HG03571 (cell line): ENCODE measurements around the gene HES6.

Experiments
- ATAC-seq: cut with Tn5 transposase; IDR thresholded peaks from one replicate; pipeline ENCODE4 v1.9.1; 2021; ENCODE audit not compliant: unreplicated experiment

HES6 gene

GRCh38 chr2:238235856-238236255 lies 4.0 kb downstream of the HES6 start:
- no peak for ATAC-seq

- no peak for ATAC-seq
Measured at GRCh38 chr2:238235331-238235732, 4.5 kb downstream of the HES6 start.

- no peak for ATAC-seq
Measured at GRCh38 chr2:238233625-238234024, 6.2 kb downstream of the HES6 start.

GRCh38 chr2:238231809-238232208 lies 8.0 kb downstream of the HES6 start:
- no peak for ATAC-seq

GRCh38 chr2:238231251-238231793 lies 8.5 kb downstream of the HES6 start:
- ATAC-seq = peak; percentile 52

- no peak for ATAC-seq
Measured at GRCh38 chr2:238230699-238231098, 9.1 kb downstream of the HES6 start.

GRCh38 chr2:238228700-238229099 lies 11.1 kb downstream of the HES6 start:
- ATAC-seq = no peak

- no peak for ATAC-seq
Measured at GRCh38 chr2:238227587-238228032, 12.2 kb downstream of the HES6 start.

GRCh38 chr2:238226698-238227586 lies 12.9 kb downstream of the HES6 start:
- ATAC-seq = no peak

GRCh38 chr2:238225911-238226697 lies 13.7 kb downstream of the HES6 start:
- no peak for ATAC-seq

GRCh38 chr2:238225121-238225520 lies 14.7 kb downstream of the HES6 start:
- no peak for ATAC-seq

GRCh38 chr2:238224356-238225035 lies 15.3 kb downstream of the HES6 start:
- ATAC-seq = no peak

- ATAC-seq = no peak
Measured at GRCh38 chr2:238220892-238221521, 18.8 kb downstream of the HES6 start.

GRCh38 chr2:238220274-238220891 lies 19.5 kb downstream of the HES6 start:
- ATAC-seq = no peak

- ATAC-seq = no peak
Measured at GRCh38 chr2:238216651-238217184, 23.1 kb downstream of the HES6 start.

- no peak for ATAC-seq
Measured at GRCh38 chr2:238207006-238207405, 32.8 kb downstream of the HES6 start.

- no peak for ATAC-seq
Measured at GRCh38 chr2:238203973-238204683, 35.7 kb downstream of the HES6 start.

- ATAC-seq = peak; percentile 94
Measured at GRCh38 chr2:238203094-238203972, 36.5 kb downstream of the HES6 start, which contains the start of gene ILKAP. ILKAP (minus strand) TSS chr2:238203695; CDS start chr2:238203553, 142 bp downstream.
